Neural cell (in vitro differentiated cells): Measurements from ENCODE around the gene PFDN5. TPM values are rescaled to one million over a fixed set of nuclear protein-coding genes. Genes with fewer than 3 reads are reported as not detected.

Source experiments
- H2AFZ ChIP-seq: fragments of 200-600, 300-800 bp; sonication (generic), shearing (Covaris generic); 2 replicates; pipeline ENCODE4 v1.6.0; 2014; ENCODE audit warnings: low read depth, mild to moderate bottlenecking, antibody characterized with exemption, low read length, moderate library complexity
- H3F3A ChIP-seq: fragments of 200-600 bp; shearing (Covaris generic); 2 replicates; pipeline ENCODE4 v1.6.1; 2016; ENCODE audit warnings: mild to moderate bottlenecking, moderate library complexity, mixed read lengths, antibody characterized with exemption, low read length; ENCODE audit not compliant: insufficient read depth, poor library complexity, severe bottlenecking
- H3K27ac ChIP-seq: fragments of 200-600, 300-800 bp; sonication (generic), shearing (Covaris generic); 2 replicates; pipeline ENCODE4 v1.5.1; 2014; ENCODE audit warnings: mild to moderate bottlenecking, low read length, moderate library complexity
- H3K27me3 ChIP-seq: fragments of 300-800, 200-600 bp; sonication (generic), shearing (Covaris generic); 2 replicates; pipeline ENCODE4 v1.6.0; 2014; ENCODE audit warnings: mild to moderate bottlenecking, low read depth, low read length, moderate library complexity; ENCODE audit not compliant: insufficient read depth
- H3K36me3 ChIP-seq: fragments of 300-800, 200-600 bp; sonication (generic), shearing (Covaris generic); 2 replicates; pipeline ENCODE4 v1.5.1; 2014; ENCODE audit warnings: mild to moderate bottlenecking, antibody characterized with exemption, low read length, moderate library complexity; ENCODE audit not compliant: insufficient read depth
- H3K4me2 ChIP-seq: fragments of 300-800, 200-600 bp; sonication (generic), shearing (Covaris generic); 2 replicates; pipeline ENCODE4 v1.6.0; 2014; ENCODE audit warnings: mild to moderate bottlenecking, low read length
- H3K4me3 ChIP-seq: fragments of 300-800, 200-600 bp; sonication (generic), shearing (Covaris generic); 2 replicates; pipeline ENCODE4 v1.5.1; 2014; ENCODE audit warnings: mild to moderate bottlenecking, low read length, moderate library complexity
- H3K79me2 ChIP-seq: fragments of 200-600 bp; shearing (Covaris generic); replicated peaks from 2 replicates; pipeline ENCODE4 v1.6.0; 2014; ENCODE audit warnings: mild to moderate bottlenecking, low read length, moderate library complexity; ENCODE audit not compliant: insufficient read depth
- H3K9ac ChIP-seq: fragments of 300-800, 200-600 bp; sonication (generic), shearing (Covaris generic); 2 replicates; pipeline ENCODE4 v1.6.1; 2016; ENCODE audit warnings: mild to moderate bottlenecking, low read length, mixed read lengths
- H3K9me2 ChIP-seq: fragments of 200-600 bp; shearing (Covaris generic); 2 replicates; pipeline ENCODE4 v1.6.1; 2016; ENCODE audit warnings: mild to moderate bottlenecking, low read length, mixed read lengths; ENCODE audit not compliant: insufficient read depth
- H3K9me3 ChIP-seq: fragments of 200-600, 300-800 bp; sonication (generic), shearing (Covaris generic); 2 replicates; pipeline ENCODE4 v1.6.1; 2016; ENCODE audit warnings: mild to moderate bottlenecking, mixed run types, low read length, moderate library complexity, mixed read lengths
- H4K20me1 ChIP-seq: fragments of 200-600 bp; shearing (Covaris generic); 2 replicates; pipeline ENCODE4 v1.6.1; 2016; ENCODE audit warnings: mild to moderate bottlenecking, mixed run types; ENCODE audit not compliant: insufficient read depth
- EP300 ChIP-seq: fragments of 450-650 bp; conservative IDR thresholded peaks from 2 replicates; pipeline ENCODE4 v1.6.1; 2014; ENCODE audit warnings: antibody characterized with exemption, mild to moderate bottlenecking, moderate library complexity; ENCODE audit not compliant: poor library complexity, severe bottlenecking
- EZH2 ChIP-seq: fragments of 200-600, 300-800 bp; shearing (Covaris generic), sonication (generic); IDR thresholded peaks from 2 replicates; pipeline ENCODE4 v1.6.1; 2014; ENCODE audit warnings: antibody characterized with exemption, low read length, borderline replicate concordance, mild to moderate bottlenecking; ENCODE audit not compliant: insufficient read depth, poor library complexity, severe bottlenecking
- MXI1 ChIP-seq: fragments of 450-650 bp; conservative IDR thresholded peaks from 2 replicates; pipeline ENCODE4 v1.6.1; 2014; ENCODE audit warnings: antibody characterized with exemption, mild to moderate bottlenecking; ENCODE audit not compliant: poor library complexity, severe bottlenecking
- POLR2AphosphoS5 ChIP-seq: IDR thresholded peaks from 2 replicates; pipeline ENCODE4 v1.6.1; 2012
- RAD21 ChIP-seq: fragments of 450-650 bp; conservative IDR thresholded peaks from 2 replicates; pipeline ENCODE4 v1.6.1; 2014; ENCODE audit warnings: antibody characterized with exemption, mild to moderate bottlenecking, moderate library complexity
- REST ChIP-seq: IDR thresholded peaks from 2 replicates; pipeline ENCODE4 v1.6.1; 2012; ENCODE audit warnings: borderline replicate concordance
- SMC3 ChIP-seq: fragments of 450-650 bp; conservative IDR thresholded peaks from 2 replicates; pipeline ENCODE4 v1.6.1; 2014; ENCODE audit warnings: antibody characterized with exemption, mild to moderate bottlenecking, moderate library complexity; ENCODE audit not compliant: poor library complexity
- TAF1 ChIP-seq: IDR thresholded peaks from 2 replicates; pipeline ENCODE4 v1.6.1; 2012; ENCODE audit warnings: low read depth
- polyA plus RNA-seq: library from polyadenylated mRNA; depleted of rRNA; stranded (reverse); fragments of >200 nt; gene quantifications from 2 replicates; pipeline ENCODE4 v1.2.3, GENCODE V29; 2014
- TF ChIP-seq, protein P1 (sequence below): fragments of 450-650 bp; IDR thresholded peaks from 2 replicates; pipeline ENCODE4 v1.5.1; 2014; ENCODE audit warnings: antibody characterized with exemption, mild to moderate bottlenecking, moderate library complexity; ENCODE audit not compliant: poor library complexity, severe bottlenecking

Gene PFDN5
- polyA plus RNA-seq, 1 donor from 2014 or later: 1,383 TPM

DNA sequence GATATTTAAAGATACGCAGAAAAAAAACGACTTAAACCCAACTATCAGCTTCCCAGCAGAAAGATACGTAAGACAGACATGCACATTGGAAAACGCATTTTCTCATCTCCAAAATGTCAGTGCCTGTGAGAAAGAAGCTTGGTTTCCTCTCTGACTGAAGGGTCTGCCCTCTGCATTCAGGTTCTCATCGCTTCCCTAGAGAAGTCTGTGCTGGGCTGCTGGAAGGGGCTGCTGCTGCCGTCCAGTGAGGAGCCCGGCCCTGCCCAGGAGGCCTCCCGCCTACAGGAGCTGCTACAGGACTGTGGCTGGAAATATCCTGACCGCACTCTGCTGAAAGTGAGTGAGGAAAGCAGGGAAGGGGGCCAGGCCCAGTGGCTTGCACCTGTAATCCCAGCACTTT is 4.7 kb upstream of the PFDN5 start:
- H3K9me2 ChIP-seq: no peaks in the 10 kb centered on the region
- no peak overlapping the region for H2AFZ ChIP-seq
- H3K9me3 ChIP-seq: no peaks in the 10 kb centered on the region
- no peak overlapping the region for H3K9ac ChIP-seq
- H3K36me3 ChIP-seq: no peaks in the 10 kb centered on the region
- no peak overlapping the region for H3K4me2 ChIP-seq
- no peak overlapping the region for H3K27ac ChIP-seq
- no peak overlapping the region for H3K4me3 ChIP-seq
- TF ChIP-seq EP300 (no peak), SMC3 (no peak), MXI1 (no peak), TAF1 (no peak), POLR2AphosphoS5 (no peak)
- no peaks in the 10 kb centered on the region for H4K20me1 ChIP-seq
- no peaks in the 10 kb centered on the region for H3K27me3 ChIP-seq
- H3K79me2 ChIP-seq: peaks cover 3% of the 10 kb centered on the region
- peaks cover 3% of the 10 kb centered on the region for H3F3A ChIP-seq

DNA sequence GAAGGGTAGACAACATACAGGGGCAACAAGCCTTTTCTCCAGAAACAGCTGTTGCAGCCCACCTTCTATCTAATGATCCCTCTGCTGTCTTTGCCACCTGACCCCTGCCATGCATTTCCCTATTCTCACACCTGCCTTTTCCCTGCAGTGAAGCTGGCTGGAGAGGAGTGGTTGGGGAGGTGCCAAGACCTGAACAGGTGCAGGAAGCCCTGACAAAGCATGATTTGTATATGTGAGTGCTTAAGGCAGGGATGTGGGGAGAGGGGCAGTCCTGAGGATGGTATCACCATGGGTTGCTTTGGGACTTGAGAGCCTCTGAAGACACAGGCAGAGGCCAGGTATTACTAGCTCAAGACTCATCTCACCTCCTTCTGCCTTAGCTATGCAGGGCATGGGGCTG is 2.9 kb upstream of the PFDN5 start:
- H4K20me1 ChIP-seq: no peaks in the 10 kb centered on the region
- no peak overlapping the region for H2AFZ ChIP-seq
- H3F3A ChIP-seq: peaks cover 3% of the 10 kb centered on the region
- H3K27ac ChIP-seq: no peak overlapping the region
- H3K4me3 ChIP-seq: no peak overlapping the region
- no peaks in the 10 kb centered on the region for H3K9me2 ChIP-seq
- no peaks in the 10 kb centered on the region for H3K27me3 ChIP-seq
- peaks cover 16% of the 10 kb centered on the region for H3K79me2 ChIP-seq
- H3K4me2 ChIP-seq: no peak overlapping the region
- H3K9me3 ChIP-seq: no peaks in the 10 kb centered on the region
- TF ChIP-seq RAD21: no peak
- TF ChIP-seq EZH2: no peak
- no peak for TF ChIP-seq TAF1
- TF ChIP-seq EP300: no peak
- no peak for TF ChIP-seq SMC3
- TF ChIP-seq MXI1: no peak
- TF ChIP-seq, protein P1, sequence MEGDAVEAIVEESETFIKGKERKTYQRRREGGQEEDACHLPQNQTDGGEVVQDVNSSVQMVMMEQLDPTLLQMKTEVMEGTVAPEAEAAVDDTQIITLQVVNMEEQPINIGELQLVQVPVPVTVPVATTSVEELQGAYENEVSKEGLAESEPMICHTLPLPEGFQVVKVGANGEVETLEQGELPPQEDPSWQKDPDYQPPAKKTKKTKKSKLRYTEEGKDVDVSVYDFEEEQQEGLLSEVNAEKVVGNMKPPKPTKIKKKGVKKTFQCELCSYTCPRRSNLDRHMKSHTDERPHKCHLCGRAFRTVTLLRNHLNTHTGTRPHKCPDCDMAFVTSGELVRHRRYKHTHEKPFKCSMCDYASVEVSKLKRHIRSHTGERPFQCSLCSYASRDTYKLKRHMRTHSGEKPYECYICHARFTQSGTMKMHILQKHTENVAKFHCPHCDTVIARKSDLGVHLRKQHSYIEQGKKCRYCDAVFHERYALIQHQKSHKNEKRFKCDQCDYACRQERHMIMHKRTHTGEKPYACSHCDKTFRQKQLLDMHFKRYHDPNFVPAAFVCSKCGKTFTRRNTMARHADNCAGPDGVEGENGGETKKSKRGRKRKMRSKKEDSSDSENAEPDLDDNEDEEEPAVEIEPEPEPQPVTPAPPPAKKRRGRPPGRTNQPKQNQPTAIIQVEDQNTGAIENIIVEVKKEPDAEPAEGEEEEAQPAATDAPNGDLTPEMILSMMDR: no peak
- TF ChIP-seq POLR2AphosphoS5: no peak
- no peak for TF ChIP-seq REST
- H3K9ac ChIP-seq: no peak overlapping the region
- H3K36me3 ChIP-seq: no peaks in the 10 kb centered on the region

DNA sequence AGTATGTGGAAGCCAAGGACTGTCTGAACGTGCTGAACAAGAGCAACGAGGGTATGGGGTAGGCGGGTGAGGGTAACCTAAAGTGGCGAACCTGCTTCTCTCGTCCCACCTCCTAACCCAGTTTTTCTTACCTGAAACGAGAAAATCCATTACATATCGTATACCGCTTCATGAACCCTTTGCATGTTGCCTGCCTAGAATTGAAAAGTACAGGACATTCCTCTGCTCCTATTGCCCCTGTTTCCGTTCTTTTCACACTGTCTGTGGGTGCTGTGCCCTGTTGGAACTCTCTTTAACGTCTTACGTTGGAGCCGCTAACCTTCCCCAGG is 513 bp downstream of the PFDN5 start:
- H3K9me2 ChIP-seq: no peaks in the 10 kb centered on the region
- TF ChIP-seq POLR2AphosphoS5 (no peak), RAD21 (no peak), EP300 (no peak), REST (no peak), SMC3 (no peak), MXI1 (no peak), TAF1 (no peak), EZH2 (no peak)
- TF ChIP-seq, protein P1: no peak
- peaks cover 3% of the 10 kb centered on the region for H3F3A ChIP-seq
- H3K9ac ChIP-seq: peak overlapping the region; percentile 90
- H3K27me3 ChIP-seq: no peaks in the 10 kb centered on the region
- peak overlapping the region; percentile 81 for H2AFZ ChIP-seq
- H3K79me2 ChIP-seq: peaks cover 28% of the 10 kb centered on the region
- H4K20me1 ChIP-seq: no peaks in the 10 kb centered on the region
- peak overlapping the region; percentile 89 for H3K4me2 ChIP-seq
- H3K4me3 ChIP-seq: peak overlapping the region; percentile 89
- peak overlapping the region; percentile 82 for H3K27ac ChIP-seq
- H3K36me3 ChIP-seq: no peaks in the 10 kb centered on the region
- no peaks in the 10 kb centered on the region for H3K9me3 ChIP-seq
